ENCODE results near the gene SMIM23.

- TF ChIP-seq CTCF (conservative IDR thresholded peaks at IDR 0.05 in 1 of 2, IDR thresholded peaks at IDR 0.05 in 1 of 2; ENCODE audit: low read depth in 1 of 2, low read length in 2 of 2) (no peak), EZH2 (IDR thresholded peaks at IDR 0.05; ENCODE audit: low read length, missing control alignments) (no peak)
Observed at GRCh38 chr5:171738501-171738900, 47.1 kb upstream of the SMIM23 start.

All from fibroblast of lung (primary cell).